LNCaP clone FGC (cell line): ENCODE measurements around the gene IGF1R.

ENCODE experiments used
- DNase-seq: peaks from one replicate; pipeline ENCODE4 v3.0.0-alpha.2; 2011; ENCODE audit warnings: low read depth
- H3K4me3 ChIP-seq: 2 replicates; pipeline ENCODE4 v1.5.1; 2011; ENCODE audit warnings: mild to moderate bottlenecking, low read depth, low read length, control low read depth
- CTCF ChIP-seq: IDR thresholded peaks from 2 replicates; pipeline ENCODE4 v1.5.1; 2012; ENCODE audit warnings: mild to moderate bottlenecking; ENCODE audit not compliant: control insufficient read depth, insufficient read depth; ENCODE audit errors: extremely low read depth

The IGF1R gene

GRCh38 chr15:98899272-98900021 lies 251.1 kb downstream of the IGF1R start:
- TF ChIP-seq CTCF = no peak
- DNase-seq = no peak
- H3K4me3 ChIP-seq = no peak overlapping the region

- DNase-seq = no peak
- H3K4me3 ChIP-seq = no peak overlapping the region
- no peak for TF ChIP-seq CTCF
Measured at GRCh38 chr15:98900356-98900755, 252.0 kb downstream of the IGF1R start.

GRCh38 chr15:98901434-98902072 lies 253.2 kb downstream of the IGF1R start:
- H3K4me3 ChIP-seq = no peak overlapping the region
- TF ChIP-seq CTCF = no peak
- DNase-seq = no peak

- DNase-seq = no peak
- H3K4me3 ChIP-seq = no peak overlapping the region
- TF ChIP-seq CTCF = no peak
Measured at GRCh38 chr15:98902931-98903330, 254.6 kb downstream of the IGF1R start.

- no peak for DNase-seq
- TF ChIP-seq CTCF = no peak
- no peak overlapping the region for H3K4me3 ChIP-seq
Measured at GRCh38 chr15:98903377-98904018, 255.2 kb downstream of the IGF1R start.

- peak; percentile 77 for TF ChIP-seq CTCF
- no peak for DNase-seq
- H3K4me3 ChIP-seq = no peak overlapping the region
Measured at GRCh38 chr15:98904544-98904943, 256.2 kb downstream of the IGF1R start.
